Type B pancreatic cell (in vitro differentiated cells): Measurements from ENCODE around the gene ALDH1A2. TPM values are rescaled to one million over a fixed set of nuclear protein-coding genes. Genes with fewer than 3 reads are reported as not detected.
"Not testable (repeated sequence)": the region's sequence is repeated elsewhere in the genome, so short reads cannot be mapped to it uniquely, and the experiment has no call there.

Source experiments
- DNase-seq: peaks from one replicate; pipeline ENCODE4 v3.0.0; 2021; ENCODE audit warnings: mixed read lengths; ENCODE audit not compliant: unreplicated experiment; ENCODE audit errors: extremely low spot score
- H3K27ac Mint-ChIP-seq: 2 replicates; pipeline ENCODE4 v1.8.0; 2021; ENCODE audit warnings: mild to moderate bottlenecking, mixed read lengths
- H3K27me3 Mint-ChIP-seq: 2 replicates; pipeline ENCODE4 v1.8.0; 2021; ENCODE audit warnings: mixed read lengths
- H3K36me3 Mint-ChIP-seq: 2 replicates; pipeline ENCODE4 v1.8.0; 2021; ENCODE audit warnings: mixed read lengths
- H3K4me1 Mint-ChIP-seq: one replicate; pipeline ENCODE4 v1.8.0; 2021; ENCODE audit warnings: mixed read lengths; ENCODE audit not compliant: unreplicated experiment
- H3K4me3 Mint-ChIP-seq: 2 replicates; pipeline ENCODE4 v1.8.0; 2021; ENCODE audit warnings: mild to moderate bottlenecking, mixed read lengths
- H3K9me3 Mint-ChIP-seq: 2 replicates; pipeline ENCODE4 v1.8.0; 2021; ENCODE audit warnings: mixed read lengths
- total RNA-seq: library from RNA; stranded (reverse); gene quantifications from 2 replicates; pipeline ENCODE4 v1.2.1, GENCODE V29; 2021; ENCODE audit warnings: low replicate concordance
- TF ChIP-seq, protein P1 (sequence below): fragments of 200-600 bp; sonication (generic); conservative IDR thresholded peaks from 2 replicates; pipeline ENCODE4 v1.5.0; 2021; ENCODE audit warnings: antibody characterized with exemption, mild to moderate bottlenecking

Gene ALDH1A2
- total RNA-seq, 1 donor from 2014 or later = 38.3 TPM

DNA sequence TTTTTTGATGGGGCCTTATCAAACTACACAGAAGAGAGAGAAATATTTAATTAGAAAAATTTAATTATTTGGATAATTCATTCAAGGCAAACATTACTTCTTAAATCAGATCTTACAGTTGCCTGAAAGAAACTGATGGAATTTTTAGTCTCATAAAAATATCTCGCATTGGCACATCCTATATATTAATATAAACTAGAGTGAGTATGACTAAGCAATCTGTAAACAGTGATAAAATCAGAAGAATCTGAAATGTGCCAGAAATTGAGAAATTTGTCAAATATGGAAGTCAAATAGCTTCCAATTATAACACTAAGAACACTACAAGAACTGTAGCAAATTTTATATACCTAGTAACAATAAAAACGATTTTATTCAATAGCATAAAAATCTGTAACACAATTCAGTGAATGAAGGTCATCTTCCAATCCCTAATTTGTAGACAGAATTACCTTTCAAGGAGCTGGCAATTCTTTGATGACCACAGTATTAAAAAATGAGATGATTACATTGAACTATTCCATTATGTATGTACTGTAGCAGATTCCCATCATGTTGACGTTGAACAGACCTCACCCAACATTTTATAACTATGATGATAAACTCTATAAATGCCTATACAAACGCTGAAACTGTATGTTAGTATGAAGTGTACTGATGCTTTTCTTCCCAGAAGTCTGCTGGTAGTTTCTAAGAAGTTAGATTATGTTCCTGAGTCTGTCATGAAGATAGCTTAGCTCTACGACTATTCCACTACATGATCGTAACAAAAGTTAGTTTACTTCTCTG, 63.0 kb downstream of the ALDH1A2 start:
- no peak overlapping the region for H3K4me3 Mint-ChIP-seq

DNA sequence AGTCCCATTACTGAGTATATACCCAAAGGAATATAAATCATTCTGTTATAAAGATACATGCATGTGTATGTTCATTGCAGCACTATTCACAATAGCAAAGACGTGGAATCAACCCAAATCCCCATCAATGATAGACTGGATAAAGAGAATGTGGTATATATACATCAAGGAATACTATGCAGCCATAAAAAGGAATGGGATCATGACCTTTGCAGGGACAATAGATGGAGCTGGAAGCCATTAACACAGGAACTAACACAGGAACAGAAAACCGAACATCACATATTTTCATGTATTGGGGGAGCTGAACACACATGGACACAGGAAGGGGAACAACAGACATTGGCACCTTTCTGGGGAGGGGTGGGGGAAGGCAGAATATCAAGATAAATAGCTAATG, 65.8 kb downstream of the ALDH1A2 start:
- H3K27me3 Mint-ChIP-seq = peaks cover 27% of the 10 kb centered on the region
- H3K9me3 Mint-ChIP-seq, DNase-seq, H3K4me3 Mint-ChIP-seq, H3K27ac Mint-ChIP-seq, H3K36me3 Mint-ChIP-seq: not testable (repeated sequence)
- peaks cover 17% of the 10 kb centered on the region for H3K4me1 Mint-ChIP-seq

More for the DNA sequence above, 63.0 kb downstream of the ALDH1A2 start:
- Mint-ChIP-seq H3K36me3 (peaks cover 5% of the 10 kb centered on the region), H3K27ac (no peak overlapping the region), H3K27me3 (peaks cover 25% of the 10 kb centered on the region), H3K4me1 (peaks cover 7% of the 10 kb centered on the region), H3K9me3 (peaks cover 11% of the 10 kb centered on the region)
- TF ChIP-seq, protein P1, sequence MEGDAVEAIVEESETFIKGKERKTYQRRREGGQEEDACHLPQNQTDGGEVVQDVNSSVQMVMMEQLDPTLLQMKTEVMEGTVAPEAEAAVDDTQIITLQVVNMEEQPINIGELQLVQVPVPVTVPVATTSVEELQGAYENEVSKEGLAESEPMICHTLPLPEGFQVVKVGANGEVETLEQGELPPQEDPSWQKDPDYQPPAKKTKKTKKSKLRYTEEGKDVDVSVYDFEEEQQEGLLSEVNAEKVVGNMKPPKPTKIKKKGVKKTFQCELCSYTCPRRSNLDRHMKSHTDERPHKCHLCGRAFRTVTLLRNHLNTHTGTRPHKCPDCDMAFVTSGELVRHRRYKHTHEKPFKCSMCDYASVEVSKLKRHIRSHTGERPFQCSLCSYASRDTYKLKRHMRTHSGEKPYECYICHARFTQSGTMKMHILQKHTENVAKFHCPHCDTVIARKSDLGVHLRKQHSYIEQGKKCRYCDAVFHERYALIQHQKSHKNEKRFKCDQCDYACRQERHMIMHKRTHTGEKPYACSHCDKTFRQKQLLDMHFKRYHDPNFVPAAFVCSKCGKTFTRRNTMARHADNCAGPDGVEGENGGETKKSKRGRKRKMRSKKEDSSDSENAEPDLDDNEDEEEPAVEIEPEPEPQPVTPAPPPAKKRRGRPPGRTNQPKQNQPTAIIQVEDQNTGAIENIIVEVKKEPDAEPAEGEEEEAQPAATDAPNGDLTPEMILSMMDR = no peak
- no peak for DNase-seq

DNA sequence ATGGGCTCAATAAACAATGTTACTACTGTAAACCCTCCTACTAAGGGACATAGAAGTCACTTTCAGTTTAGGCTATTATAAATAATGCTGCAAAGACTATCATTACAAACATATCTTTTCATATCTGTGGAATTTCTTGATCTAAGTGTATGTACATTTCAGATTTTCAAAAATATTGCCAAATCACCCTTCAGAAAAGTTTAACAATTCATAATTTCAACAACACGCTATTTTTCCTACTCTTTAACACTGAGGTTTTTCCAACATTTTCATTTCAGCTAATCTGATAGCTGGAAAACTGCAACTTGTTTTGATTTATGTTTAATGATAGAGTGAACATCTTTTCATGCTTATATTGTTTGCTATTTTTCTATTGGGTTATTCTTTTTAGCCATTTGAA, 69.0 kb downstream of the ALDH1A2 start:
- peaks cover 5% of the 10 kb centered on the region for H3K36me3 Mint-ChIP-seq
- peaks cover 4% of the 10 kb centered on the region for H3K9me3 Mint-ChIP-seq
- H3K4me3 Mint-ChIP-seq = no peak overlapping the region
- no peak overlapping the region for H3K27ac Mint-ChIP-seq
- no peak for DNase-seq
- TF ChIP-seq, protein P1 = no peak
- peaks cover 36% of the 10 kb centered on the region for H3K4me1 Mint-ChIP-seq
- H3K27me3 Mint-ChIP-seq = peaks cover 28% of the 10 kb centered on the region

DNA sequence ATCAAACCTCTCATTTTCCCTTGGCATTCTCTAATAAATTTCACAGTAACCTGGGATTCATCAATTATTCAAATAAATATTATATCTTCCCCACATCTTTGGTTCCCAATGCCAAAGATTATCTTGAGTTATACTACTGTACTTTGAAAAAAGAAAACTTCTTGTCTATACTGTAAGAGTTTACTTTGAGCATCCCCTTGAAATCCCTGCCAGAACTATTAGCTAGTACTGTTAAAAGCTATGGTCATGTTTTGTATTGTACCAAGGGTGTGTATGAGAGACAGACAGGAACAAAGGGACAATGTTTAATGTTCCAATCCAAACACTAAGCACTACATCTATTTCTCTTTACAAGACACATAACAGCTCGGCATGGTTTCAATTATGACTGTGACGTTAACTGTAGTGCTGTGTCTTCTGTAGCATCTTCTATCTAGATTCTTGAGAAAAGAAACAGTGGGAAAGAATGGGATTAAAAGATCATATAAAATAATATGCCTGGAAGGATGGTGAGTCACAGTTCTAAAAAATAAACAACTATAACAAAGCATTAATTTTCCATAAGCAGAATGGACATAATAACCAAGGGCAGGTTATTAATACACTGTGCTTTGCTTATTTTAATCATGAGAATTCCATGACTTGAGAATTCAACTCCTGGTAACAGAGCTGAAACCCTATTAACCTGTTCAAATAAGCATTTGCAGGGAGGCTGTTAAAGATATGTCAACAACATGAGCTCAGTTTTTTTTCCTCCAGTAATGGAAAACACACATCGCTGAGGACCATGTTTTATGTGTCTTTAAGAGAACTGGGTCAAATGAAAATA, 71.1 kb downstream of the ALDH1A2 start:
- Mint-ChIP-seq H3K4me1 (peaks cover 36% of the 10 kb centered on the region), H3K4me3 (no peak overlapping the region), H3K27ac (no peak overlapping the region), H3K36me3 (peaks cover 5% of the 10 kb centered on the region), H3K9me3 (peaks cover 4% of the 10 kb centered on the region), H3K27me3 (peaks cover 25% of the 10 kb centered on the region)
- DNase-seq = no peak
- TF ChIP-seq, protein P1 = no peak

DNA sequence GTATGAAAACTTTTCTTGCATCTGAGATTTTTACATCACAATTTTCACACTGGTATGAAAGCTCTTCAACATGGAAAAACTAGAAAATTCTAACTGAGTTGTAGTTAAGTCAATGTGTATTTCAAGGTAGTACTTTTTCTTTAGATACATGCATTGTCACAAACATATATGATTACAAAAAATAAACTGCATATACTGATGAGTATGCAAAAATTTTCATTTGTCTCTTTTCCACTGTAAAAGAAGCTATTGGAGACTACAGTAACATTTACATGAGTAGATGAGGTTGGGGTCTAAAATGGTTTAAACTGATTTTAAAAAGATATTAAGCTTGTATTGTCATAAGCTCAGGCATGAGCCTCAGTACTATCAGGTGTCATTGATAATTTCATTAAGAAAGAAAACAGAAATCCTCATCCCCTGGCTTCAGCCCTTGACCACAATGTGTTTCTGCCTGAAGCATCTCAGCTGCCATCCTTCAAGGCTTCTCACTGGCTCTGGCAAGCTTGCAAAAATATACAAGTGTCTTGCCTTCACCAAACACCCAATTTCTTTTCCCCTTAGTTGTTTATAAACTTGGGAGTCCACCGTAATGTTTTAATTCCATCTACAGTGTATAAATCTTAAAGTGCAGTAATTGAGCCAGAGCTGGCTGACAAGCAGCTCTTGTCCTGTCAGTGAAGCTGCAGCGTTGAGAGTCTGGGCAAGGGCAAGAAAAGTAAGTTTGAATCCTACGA, 71.9 kb downstream of the ALDH1A2 start:
- no peak for DNase-seq
- Mint-ChIP-seq H3K27me3 (peaks cover 22% of the 10 kb centered on the region), H3K4me1 (peaks cover 36% of the 10 kb centered on the region), H3K9me3 (peaks cover 4% of the 10 kb centered on the region), H3K36me3 (peaks cover 5% of the 10 kb centered on the region), H3K27ac (no peak overlapping the region), H3K4me3 (peak overlapping the region; percentile 40)
- TF ChIP-seq, protein P1 = no peak
